Activated T-helper 1 cell treated with anti-CD3 and anti-CD28 coated beads, Interleukin-12 subunit alpha, Interleukin-12 subunit beta, Interleukin-2, Interleukin-4 antibody, amounts not matched to agents 30 ng/mL and 10 ng/mL and 1 ng/mL, durations not matched to agents 14 hours and 24 hours and 36 hours (primary cell): ENCODE data around the gene SEPSECS. TPM values are rescaled to one million over a fixed set of nuclear protein-coding genes. Genes with fewer than 3 reads are reported as not detected.
A peak's percentile ranks its signal among the peaks of the same experiment; 100 is the strongest.

Source experiments
- DNase-seq: peaks from one replicate; pipeline ENCODE4 v3.0.0; 2021; ENCODE audit warnings: low spot score
- H3K27ac Mint-ChIP-seq: one replicate; pipeline ENCODE4 v1.8.0; 2021; ENCODE audit warnings: mild to moderate bottlenecking, mixed read lengths
- H3K27me3 Mint-ChIP-seq: one replicate; pipeline ENCODE4 v1.8.0; 2022; ENCODE audit warnings: mild to moderate bottlenecking, moderate library complexity, mixed read lengths; ENCODE audit not compliant: insufficient read depth
- H3K36me3 Mint-ChIP-seq: one replicate; pipeline ENCODE4 v1.8.0; 2021; ENCODE audit warnings: low read depth, mixed read lengths
- H3K4me1 Mint-ChIP-seq: one replicate; pipeline ENCODE4 v1.8.0; 2021; ENCODE audit warnings: low read depth, mixed read lengths
- H3K4me3 Mint-ChIP-seq: one replicate; pipeline ENCODE4 v1.8.0; 2021; ENCODE audit warnings: mild to moderate bottlenecking, moderate library complexity, mixed read lengths
- H3K9me3 Mint-ChIP-seq: one replicate; pipeline ENCODE4 v1.8.0; 2021; ENCODE audit warnings: mixed read lengths
- intact Hi-C: fragments of 100-400 bp; cut with micrococcal nuclease; formaldehyde crosslinking; loops from one replicate; pipeline ENCODE4 v1.15.1; 2024
- total RNA-seq: library from RNA; stranded (reverse); gene quantifications from 2 replicates; pipeline ENCODE4 v1.2.3, GENCODE V29; 2022

SEPSECS gene
- total RNA-seq: 13.4 and 15.3 TPM in 2 replicates

DNA sequence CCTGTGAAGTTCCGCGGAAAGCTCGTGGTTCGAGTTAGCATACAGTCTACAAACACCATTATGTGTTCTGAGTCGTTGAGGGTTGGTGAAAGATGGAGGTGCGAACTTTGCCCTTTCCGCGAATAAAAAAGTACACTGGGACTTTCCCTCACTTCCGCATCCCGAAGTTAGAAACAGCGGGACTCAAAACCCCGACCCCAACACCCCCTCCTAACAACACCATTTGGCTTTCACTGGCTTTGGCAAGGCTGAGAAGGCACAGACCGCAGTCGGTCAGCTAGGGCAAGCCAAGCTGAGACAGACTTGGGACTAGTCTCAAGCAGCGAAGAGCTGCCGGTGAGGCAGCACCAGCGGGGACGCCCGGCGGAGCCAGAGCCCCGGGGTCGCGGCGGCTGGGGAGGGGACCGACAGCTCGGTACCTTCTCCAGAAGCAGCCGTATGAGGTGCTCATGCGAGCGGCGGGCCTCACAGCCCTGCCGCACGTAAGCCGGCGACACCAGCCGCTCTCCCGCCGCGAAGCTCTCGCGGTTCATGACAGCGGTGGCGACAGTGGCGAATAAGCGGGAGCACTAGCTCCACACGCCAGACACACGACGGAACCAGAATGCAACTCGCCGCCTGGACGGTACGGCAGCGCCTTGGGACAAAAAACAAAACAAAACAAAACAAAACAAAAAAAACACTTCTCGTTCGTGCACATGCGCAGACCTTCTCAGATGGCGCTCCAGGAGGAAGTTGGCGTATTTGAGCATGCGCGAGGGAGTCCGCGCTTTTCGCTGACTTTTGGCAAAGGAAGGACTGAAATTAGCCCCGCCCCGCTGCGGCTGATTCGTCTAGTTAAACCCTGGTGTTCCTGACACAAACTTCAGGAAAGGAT lies at the start of gene SEPSECS:
TSS of gene SEPSECS (minus strand) at position 613 of the 877 bp plus-strand sequence. CDS start at position 533, 80 bp downstream.
- peaks cover 3% of the 10 kb centered on the region for H3K27me3 Mint-ChIP-seq
- peak within 1 kb of the TSS; percentile 91 for H3K4me3 Mint-ChIP-seq
- DNase-seq: peak; percentile 93
- no peaks in the 10 kb centered on the region for H3K9me3 Mint-ChIP-seq
- H3K4me1 Mint-ChIP-seq: peaks cover 36% of the 10 kb centered on the region
- peaks cover 19% of the 10 kb centered on the region for H3K36me3 Mint-ChIP-seq
- peak within 1 kb of the TSS; percentile 90 for H3K27ac Mint-ChIP-seq
- intact Hi-C loops: loop anchor here (1.0 to 10.0 kb wide), 11 partner anchors 20 to 1702 kb away; partner anchors contain the start of genes ANAPC4, DHX15, PI4K2B and SMIM20

DNA sequence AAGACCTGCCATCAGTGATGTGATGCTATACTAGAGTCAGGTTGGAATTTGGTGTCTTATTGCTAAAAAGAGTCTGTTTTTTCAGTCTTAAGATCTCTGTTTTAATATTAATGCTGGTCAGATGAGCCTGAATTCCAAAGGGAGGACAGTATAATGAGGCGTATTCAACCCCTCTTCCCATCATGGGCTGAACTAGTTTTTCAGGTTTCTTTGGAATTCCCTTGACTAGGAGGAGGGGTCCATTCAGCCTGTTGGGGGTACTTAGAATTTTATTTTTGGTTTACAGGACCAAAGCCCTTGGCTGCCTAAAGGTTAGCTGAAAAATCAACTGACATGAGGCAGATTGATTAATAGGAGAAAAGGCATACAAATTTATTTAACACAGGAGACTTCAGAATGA lies 49.5 kb upstream of the SEPSECS start:
- intact Hi-C loops: no loop called here
- no peak overlapping the region for H3K27ac Mint-ChIP-seq
- peaks cover 5% of the 10 kb centered on the region for H3K27me3 Mint-ChIP-seq
- no peak overlapping the region for H3K4me3 Mint-ChIP-seq
- H3K36me3 Mint-ChIP-seq: no peaks in the 10 kb centered on the region
- DNase-seq: no peak
- H3K9me3 Mint-ChIP-seq: no peaks in the 10 kb centered on the region
- no peaks in the 10 kb centered on the region for H3K4me1 Mint-ChIP-seq

DNA sequence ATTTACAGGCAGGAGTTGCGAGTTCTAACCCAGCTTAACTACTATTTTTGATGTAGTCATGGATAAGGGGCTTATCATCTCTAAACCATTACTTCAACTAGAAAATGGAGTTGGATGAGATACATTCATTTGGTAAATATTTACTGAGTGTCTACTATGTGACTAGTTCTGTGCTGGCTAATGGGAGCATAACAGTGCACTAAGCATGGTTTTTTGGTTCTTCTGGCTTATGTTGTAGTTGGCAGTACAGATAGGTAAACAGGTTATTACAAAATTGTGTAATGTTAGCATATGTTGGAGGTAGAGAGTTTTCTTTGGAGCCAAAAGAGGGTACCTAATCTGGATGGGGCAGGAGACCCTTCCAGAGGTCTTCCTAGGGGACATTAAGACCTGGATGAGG lies 47.7 kb upstream of the SEPSECS start:
- Mint-ChIP-seq H3K27ac (no peak overlapping the region), H3K4me3 (no peak overlapping the region), H3K36me3 (no peaks in the 10 kb centered on the region), H3K4me1 (no peaks in the 10 kb centered on the region), H3K27me3 (peaks cover 6% of the 10 kb centered on the region), H3K9me3 (no peaks in the 10 kb centered on the region)
- no peak for DNase-seq
- intact Hi-C loops: no loop called here

DNA sequence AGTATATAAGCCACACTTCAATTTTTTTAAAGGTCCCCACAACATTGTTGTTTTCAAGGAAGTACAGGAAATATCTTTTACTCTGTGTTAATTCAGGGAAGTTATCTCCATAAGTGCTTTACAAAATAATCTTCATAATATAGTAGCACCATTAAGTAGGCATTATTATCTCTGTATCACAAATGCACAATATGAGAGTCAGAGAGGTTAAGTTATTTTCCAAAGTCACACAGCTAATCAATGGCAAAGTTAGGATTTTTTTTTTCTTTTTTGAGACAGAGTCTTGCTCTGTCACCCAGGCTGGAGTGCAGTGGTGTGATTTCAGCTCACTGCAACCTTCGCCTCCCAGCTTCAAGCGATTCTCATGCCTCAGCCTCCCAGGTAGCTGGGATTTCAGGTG lies 38.5 kb upstream of the SEPSECS start:
- intact Hi-C loops: no loop called here
- Mint-ChIP-seq H3K27ac (no peak overlapping the region), H3K9me3 (no peaks in the 10 kb centered on the region), H3K4me3 (no peak overlapping the region), H3K4me1 (peaks cover 6% of the 10 kb centered on the region), H3K36me3 (peaks cover 2% of the 10 kb centered on the region), H3K27me3 (peaks cover 2% of the 10 kb centered on the region)
- no peak for DNase-seq

DNA sequence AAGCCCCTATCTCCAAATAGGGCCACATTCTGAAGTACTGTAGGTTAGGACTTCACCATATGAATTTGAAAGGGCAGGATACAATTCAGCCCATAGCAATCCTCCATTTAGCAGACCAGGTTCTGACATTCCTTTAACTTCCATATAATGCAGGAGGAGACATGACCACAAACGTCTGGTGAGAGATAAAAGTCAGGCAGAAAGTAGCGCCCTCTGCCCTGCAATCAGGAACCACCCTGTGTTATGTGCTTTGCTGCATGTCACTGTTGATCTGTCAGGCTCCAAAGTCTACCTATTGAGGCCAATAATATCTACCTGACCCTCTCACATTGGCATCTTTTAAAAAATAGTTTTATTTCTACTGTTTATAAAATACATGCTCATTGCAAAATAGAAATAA lies 30.2 kb upstream of the SEPSECS start:
- Mint-ChIP-seq H3K36me3 (no peaks in the 10 kb centered on the region), H3K9me3 (no peaks in the 10 kb centered on the region), H3K27ac (no peak overlapping the region), H3K4me1 (peaks cover 6% of the 10 kb centered on the region), H3K27me3 (no peaks in the 10 kb centered on the region), H3K4me3 (no peak overlapping the region)
- intact Hi-C loops: no loop called here
- DNase-seq: no peak

DNA sequence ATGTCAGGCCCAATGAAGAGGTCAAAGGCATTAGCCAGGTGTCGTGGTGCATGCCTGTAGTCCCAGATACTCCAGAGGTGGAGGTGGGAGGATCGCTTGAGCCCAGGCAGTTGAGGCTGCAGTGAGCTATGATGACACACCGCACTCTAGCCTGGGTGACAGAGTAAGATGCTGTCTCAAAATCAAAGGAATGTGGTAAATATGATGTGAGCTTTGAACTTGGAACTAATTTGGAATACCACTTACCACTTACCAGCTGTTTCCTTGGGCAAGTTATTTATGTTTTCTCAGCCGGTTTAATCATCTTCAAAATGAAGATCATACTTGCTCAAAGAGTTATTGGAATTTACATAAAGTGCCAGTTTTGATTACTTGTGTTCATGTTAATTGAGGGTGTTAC lies 23.8 kb upstream of the SEPSECS start:
- Mint-ChIP-seq H3K4me3 (no peak overlapping the region), H3K27ac (no peak overlapping the region), H3K9me3 (no peaks in the 10 kb centered on the region), H3K27me3 (no peaks in the 10 kb centered on the region), H3K36me3 (no peaks in the 10 kb centered on the region), H3K4me1 (peaks cover 19% of the 10 kb centered on the region)
- no peak for DNase-seq
- intact Hi-C loops: no loop called here

DNA sequence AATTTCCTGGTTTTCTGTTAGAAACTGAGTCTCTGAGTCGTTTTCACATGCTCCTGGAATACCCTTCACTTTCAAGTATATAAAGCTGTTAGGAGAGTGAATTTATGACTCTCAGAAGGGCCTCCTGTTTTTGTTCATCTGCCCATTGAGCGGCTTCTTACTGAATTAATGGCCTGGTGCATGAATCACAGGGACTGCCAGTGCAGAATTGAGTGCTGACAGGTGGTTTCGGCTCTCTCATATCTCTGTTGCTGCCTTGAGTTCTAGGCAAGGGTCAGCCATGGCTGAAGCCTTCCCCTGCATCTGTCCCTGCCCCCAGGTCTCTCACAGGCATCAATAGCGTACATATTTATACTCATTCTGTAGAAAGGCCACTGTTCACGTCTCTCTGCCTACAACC lies 22.7 kb upstream of the SEPSECS start:
- H3K4me3 Mint-ChIP-seq: no peak overlapping the region
- H3K27ac Mint-ChIP-seq: no peak overlapping the region
- H3K4me1 Mint-ChIP-seq: peaks cover 29% of the 10 kb centered on the region
- no peaks in the 10 kb centered on the region for H3K27me3 Mint-ChIP-seq
- no peak for DNase-seq
- no peaks in the 10 kb centered on the region for H3K9me3 Mint-ChIP-seq
- intact Hi-C loops: no loop called here
- no peaks in the 10 kb centered on the region for H3K36me3 Mint-ChIP-seq

DNA sequence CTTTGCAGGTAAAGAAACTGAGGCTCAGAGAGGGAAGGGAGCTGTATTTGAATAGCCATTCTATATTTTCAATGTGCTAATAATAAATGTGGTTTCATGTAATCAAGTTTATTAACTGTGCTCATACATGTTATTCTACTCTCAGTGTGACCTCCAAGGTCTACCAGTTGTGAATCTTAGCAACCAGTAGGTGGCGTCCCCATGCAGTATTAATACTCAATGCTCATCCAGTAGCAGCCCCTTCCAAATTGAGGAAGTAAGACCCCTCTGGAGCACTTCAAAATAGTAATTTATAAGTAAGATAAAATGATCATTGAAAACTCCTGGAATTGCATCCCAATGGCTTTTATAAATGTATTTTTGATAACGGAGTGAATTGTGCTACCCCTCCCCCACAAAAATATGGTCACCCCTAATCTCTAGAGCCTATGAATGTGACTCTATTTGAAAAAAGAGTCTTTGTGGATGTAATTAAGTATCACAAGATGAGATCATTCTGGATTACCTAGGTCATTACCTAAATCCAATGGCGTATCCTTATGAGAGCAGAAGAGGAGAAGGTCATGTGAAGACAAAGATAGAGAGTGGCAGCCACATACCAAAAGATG lies 20.4 kb upstream of the SEPSECS start:
- Mint-ChIP-seq H3K27ac (no peak overlapping the region), H3K4me1 (peaks cover 29% of the 10 kb centered on the region), H3K9me3 (no peaks in the 10 kb centered on the region), H3K27me3 (no peaks in the 10 kb centered on the region), H3K4me3 (no peak overlapping the region), H3K36me3 (no peaks in the 10 kb centered on the region)
- DNase-seq: no peak
- intact Hi-C loops: loop anchor here (1.0 kb wide), 3 partner anchors 20 to 187 kb away; partner anchors contain the start of genes SEPSECS and ZCCHC4

DNA sequence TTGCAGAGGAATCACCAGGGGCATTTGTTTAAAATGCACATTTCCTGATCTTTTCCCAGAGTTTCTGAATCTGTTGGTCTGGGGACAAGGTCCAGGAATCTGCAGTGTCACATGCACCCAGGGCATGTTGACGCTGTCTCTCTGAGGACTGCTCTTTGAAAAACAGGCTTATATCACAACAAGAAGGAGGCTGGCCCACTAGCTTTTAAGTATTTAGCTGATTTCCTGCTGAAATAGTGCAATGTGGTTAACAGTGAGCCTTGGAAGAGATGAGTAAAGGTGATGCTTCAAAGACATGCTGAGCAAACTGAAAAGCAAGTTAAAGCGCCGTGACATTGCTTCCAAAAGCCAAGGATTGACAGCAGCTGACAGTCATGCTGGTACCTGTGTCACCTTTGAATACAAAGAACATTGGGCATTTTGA lies 18.6 kb upstream of the SEPSECS start:
- intact Hi-C loops: loop anchor here (1.0 kb wide), 1 partner anchor 55 kb away; the partner anchor contains the start of gene PI4K2B
- DNase-seq: peak; percentile 6
- Mint-ChIP-seq H3K4me1 (peaks cover 29% of the 10 kb centered on the region), H3K27ac (no peak overlapping the region), H3K9me3 (no peaks in the 10 kb centered on the region), H3K36me3 (no peaks in the 10 kb centered on the region), H3K27me3 (no peaks in the 10 kb centered on the region), H3K4me3 (no peak overlapping the region)

DNA sequence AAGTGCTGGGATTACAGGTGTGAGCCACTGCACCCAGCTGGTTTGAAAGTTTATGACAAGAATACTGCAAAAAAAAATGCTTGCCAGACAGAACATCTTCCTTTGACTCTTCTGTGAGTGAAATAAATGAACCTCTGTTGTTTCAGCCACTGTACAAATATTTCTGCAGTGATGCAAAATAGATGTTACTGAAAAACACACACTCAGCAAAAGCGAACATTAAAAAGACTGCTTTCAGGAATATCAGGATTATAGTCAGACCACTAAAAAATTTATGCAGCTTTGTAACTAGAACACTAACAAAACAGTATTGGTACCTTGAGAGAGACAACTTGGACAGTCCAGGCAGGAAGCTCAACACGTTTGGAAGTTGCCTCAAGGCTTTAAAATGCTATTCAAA lies 16.9 kb upstream of the SEPSECS start:
- intact Hi-C loops: no loop called here
- Mint-ChIP-seq H3K27me3 (no peaks in the 10 kb centered on the region), H3K9me3 (no peaks in the 10 kb centered on the region), H3K27ac (no peak overlapping the region), H3K4me3 (no peak overlapping the region), H3K4me1 (peaks cover 24% of the 10 kb centered on the region), H3K36me3 (no peaks in the 10 kb centered on the region)
- no peak for DNase-seq

DNA sequence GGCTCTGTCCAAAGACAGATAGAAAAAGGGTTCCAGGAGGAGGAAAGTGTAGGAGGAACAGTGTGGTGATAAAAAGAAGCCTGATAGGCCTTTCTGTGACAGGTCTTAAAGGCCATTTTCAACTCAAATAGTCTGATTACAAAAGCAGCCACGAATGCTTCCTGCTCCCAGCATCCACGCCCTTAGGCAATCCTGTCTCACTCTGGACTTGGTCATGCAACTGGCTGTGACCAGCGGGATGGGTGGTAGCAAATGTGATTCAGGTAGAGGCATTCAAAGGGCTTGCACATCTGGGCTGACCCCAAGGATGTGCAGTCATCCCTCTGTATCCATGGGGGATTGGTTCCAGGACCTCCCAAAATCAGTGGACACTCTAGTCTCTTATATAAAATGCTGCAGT lies 14.4 kb upstream of the SEPSECS start:
- intact Hi-C loops: no loop called here
- H3K4me3 Mint-ChIP-seq: no peak overlapping the region
- DNase-seq: no peak
- no peaks in the 10 kb centered on the region for H3K9me3 Mint-ChIP-seq
- H3K27ac Mint-ChIP-seq: no peak overlapping the region
- peaks cover 5% of the 10 kb centered on the region for H3K36me3 Mint-ChIP-seq
- H3K4me1 Mint-ChIP-seq: peaks cover 15% of the 10 kb centered on the region
- no peaks in the 10 kb centered on the region for H3K27me3 Mint-ChIP-seq

DNA sequence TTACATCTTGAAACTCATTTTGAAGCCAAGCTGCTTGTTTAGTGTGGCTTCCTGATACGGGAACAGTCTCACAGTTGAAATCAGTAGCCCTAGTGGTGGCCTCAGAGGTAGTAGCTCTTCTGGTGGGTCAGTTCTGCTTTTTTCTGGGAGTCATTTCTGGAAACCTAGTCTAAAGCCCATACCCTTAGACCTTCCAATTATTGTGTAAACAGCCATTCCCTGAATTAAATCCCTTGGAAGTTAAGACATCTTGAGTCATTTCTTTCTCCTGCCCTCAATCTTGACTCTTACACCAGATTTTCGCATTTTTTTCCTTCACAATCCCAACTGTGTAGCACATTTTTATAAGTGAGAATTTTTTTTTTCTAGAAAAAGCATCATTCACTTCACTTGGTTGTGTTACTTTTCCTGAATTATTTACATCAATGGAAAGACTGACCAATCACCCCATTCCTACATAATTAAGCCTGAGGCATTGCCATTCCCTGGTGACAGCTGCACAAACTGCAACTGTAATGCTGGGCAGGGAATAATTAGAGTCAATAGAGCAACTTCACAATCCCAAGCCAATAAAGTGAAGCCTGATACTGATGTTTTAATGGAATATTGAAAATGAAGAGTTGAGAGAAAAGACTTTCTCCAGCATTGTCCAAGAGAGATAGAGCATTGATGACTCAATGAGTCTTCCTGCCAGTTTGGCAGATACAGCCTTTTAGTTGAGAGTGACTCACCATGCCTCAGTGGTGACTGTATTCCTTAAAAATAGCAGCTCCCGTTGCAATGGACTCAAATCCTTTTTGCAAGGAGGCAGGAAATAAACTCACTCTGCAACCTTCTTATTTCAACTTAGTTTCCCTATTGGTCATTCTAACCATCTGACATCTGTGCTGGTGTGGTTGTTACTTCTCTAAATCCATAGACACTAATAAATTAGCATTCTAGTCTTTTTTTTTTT lies 13.0 kb upstream of the SEPSECS start:
- Mint-ChIP-seq H3K27me3 (no peaks in the 10 kb centered on the region), H3K4me1 (peaks cover 2% of the 10 kb centered on the region), H3K36me3 (peaks cover 5% of the 10 kb centered on the region), H3K27ac (no peak overlapping the region), H3K9me3 (no peaks in the 10 kb centered on the region), H3K4me3 (no peak overlapping the region)
- no peak for DNase-seq
- intact Hi-C loops: no loop called here
